COR-L47 (cell line): Measurements from ENCODE around the gene CCNY.
"Not testable (repeated sequence)": the region's sequence is repeated elsewhere in the genome, so short reads cannot be mapped to it uniquely, and the experiment has no call there.

Source experiments
- DNase-seq: peaks from one replicate; lab custom pipeline; 2025; lab: John Stamatoyannopoulos, UW

The CCNY gene

GRCh38 chr10:35384265-35384868 lies 48.1 kb downstream of the CCNY start:
- no peak for DNase-seq

GRCh38 chr10:35386594-35387174 lies 50.4 kb downstream of the CCNY start:
- peak; percentile 55 for DNase-seq

- no peak for DNase-seq
Measured at GRCh38 chr10:35387768-35388167, 51.5 kb downstream of the CCNY start.

- no peak for DNase-seq
Measured at GRCh38 chr10:35388197-35388596, 51.9 kb downstream of the CCNY start.

- no peak for DNase-seq
Measured at GRCh38 chr10:35388682-35389081, 52.4 kb downstream of the CCNY start.

GRCh38 chr10:35390161-35390840 lies 54.0 kb downstream of the CCNY start:
- no peak for DNase-seq

- DNase-seq: no peak
Measured at GRCh38 chr10:35390843-35391152, 54.5 kb downstream of the CCNY start.

- DNase-seq: no peak
Measured at GRCh38 chr10:35391153-35391953, 55.0 kb downstream of the CCNY start.

GRCh38 chr10:35391954-35392262 lies 55.6 kb downstream of the CCNY start:
- no peak for DNase-seq

GRCh38 chr10:35392482-35393228 lies 56.3 kb downstream of the CCNY start:
- DNase-seq: no peak

- no peak for DNase-seq
Measured at GRCh38 chr10:35394411-35394851, 58.1 kb downstream of the CCNY start.

- DNase-seq: no peak
Measured at GRCh38 chr10:35394934-35395333, 58.6 kb downstream of the CCNY start.

GRCh38 chr10:35396560-35397434 lies 60.5 kb downstream of the CCNY start:
- no peak for DNase-seq

- no peak for DNase-seq
Measured at GRCh38 chr10:35397953-35398352, 61.6 kb downstream of the CCNY start.

- DNase-seq: no peak
Measured at GRCh38 chr10:35398355-35398754, 62.0 kb downstream of the CCNY start.

GRCh38 chr10:35398908-35399307 lies 62.6 kb downstream of the CCNY start:
- no peak for DNase-seq

- no peak for DNase-seq
Measured at GRCh38 chr10:35399414-35400009, 63.2 kb downstream of the CCNY start.

- no peak for DNase-seq
Measured at GRCh38 chr10:35400595-35401268, 64.4 kb downstream of the CCNY start.

- not testable (repeated sequence) for DNase-seq
Measured at GRCh38 chr10:35403491-35403890, 67.2 kb downstream of the CCNY start.

- DNase-seq: not testable (repeated sequence)
Measured at GRCh38 chr10:35404077-35404476, 67.8 kb downstream of the CCNY start.
